PC-9 (cell line): ENCODE measurements around the gene POLD4.

ENCODE experiments used
- EZH2 ChIP-seq: fragments of 200-600 bp; sonication (generic); IDR thresholded peaks from 2 replicates; pipeline ENCODE4 v1.8.0; 2017; ENCODE audit warnings: antibody characterized with exemption, low read depth
- TF ChIP-seq, protein P1 (sequence below): fragments of 200-600 bp; sonication (generic); conservative IDR thresholded peaks from 2 replicates; pipeline ENCODE4 v1.6.1; 2017; ENCODE audit warnings: mixed run types, antibody characterized with exemption, mild to moderate bottlenecking, moderate library complexity

GRCh38 chr11:67311051-67311555, 42.2 kb downstream of the POLD4 start:
- TF ChIP-seq, protein P1, sequence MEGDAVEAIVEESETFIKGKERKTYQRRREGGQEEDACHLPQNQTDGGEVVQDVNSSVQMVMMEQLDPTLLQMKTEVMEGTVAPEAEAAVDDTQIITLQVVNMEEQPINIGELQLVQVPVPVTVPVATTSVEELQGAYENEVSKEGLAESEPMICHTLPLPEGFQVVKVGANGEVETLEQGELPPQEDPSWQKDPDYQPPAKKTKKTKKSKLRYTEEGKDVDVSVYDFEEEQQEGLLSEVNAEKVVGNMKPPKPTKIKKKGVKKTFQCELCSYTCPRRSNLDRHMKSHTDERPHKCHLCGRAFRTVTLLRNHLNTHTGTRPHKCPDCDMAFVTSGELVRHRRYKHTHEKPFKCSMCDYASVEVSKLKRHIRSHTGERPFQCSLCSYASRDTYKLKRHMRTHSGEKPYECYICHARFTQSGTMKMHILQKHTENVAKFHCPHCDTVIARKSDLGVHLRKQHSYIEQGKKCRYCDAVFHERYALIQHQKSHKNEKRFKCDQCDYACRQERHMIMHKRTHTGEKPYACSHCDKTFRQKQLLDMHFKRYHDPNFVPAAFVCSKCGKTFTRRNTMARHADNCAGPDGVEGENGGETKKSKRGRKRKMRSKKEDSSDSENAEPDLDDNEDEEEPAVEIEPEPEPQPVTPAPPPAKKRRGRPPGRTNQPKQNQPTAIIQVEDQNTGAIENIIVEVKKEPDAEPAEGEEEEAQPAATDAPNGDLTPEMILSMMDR = no peak
- TF ChIP-seq EZH2 = no peak
